ENCODE measurements around the gene IL13RA1. TPM values are rescaled to one million over a fixed set of nuclear protein-coding genes. Genes with fewer than 3 reads are reported as not detected.

Gene IL13RA1
- polyA plus RNA-seq, 1 donor (not counting 4 experiments of a cell fraction or from before 2014, with no cell fraction given): 27.8 TPM

DNA sequence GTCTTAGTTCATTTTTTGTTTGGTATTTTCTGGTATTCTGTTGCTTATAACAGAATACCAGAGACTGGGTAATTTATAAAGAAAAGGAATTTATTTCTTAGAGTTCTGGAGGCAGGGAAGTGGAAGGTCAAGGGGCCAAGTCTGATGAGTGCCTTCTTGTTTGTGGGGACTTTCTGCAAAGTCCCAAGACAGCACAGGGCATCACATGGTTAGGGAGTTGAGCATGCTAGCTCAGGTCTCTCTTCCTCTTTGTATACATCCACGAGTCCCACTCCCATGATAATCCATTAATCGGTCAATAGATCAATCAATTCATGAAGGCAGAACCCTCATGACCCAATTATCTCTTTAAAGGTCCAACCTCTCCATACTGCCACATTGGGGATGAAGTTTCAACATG lies 31.1 kb downstream of the IL13RA1 start:
- Histone ChIP-seq H3K9me1 (ENCODE audit: control insufficient read depth, extremely low read depth, insufficient read depth, low read length) (no peaks in the 10 kb centered on the region), H3K27ac (ENCODE audit: control insufficient read depth, insufficient read depth, low read length) (no peak overlapping the region), H4K20me1 (ENCODE audit: control insufficient read depth, extremely low read depth, insufficient read depth, low read length) (no peaks in the 10 kb centered on the region), H3K9me3 (ENCODE audit: control insufficient read depth, low read depth, low read length) (no peaks in the 10 kb centered on the region), H3K36me3 (ENCODE audit: control insufficient read depth in 2 of 2, extremely low read depth in 1 of 2, insufficient read depth in 2 of 2, low read length in 2 of 2) (no peaks in the 10 kb centered on the region), H2AFZ (ENCODE audit: control insufficient read depth, low read length) (no peak overlapping the region), H3K79me2 (ENCODE audit: control insufficient read depth, insufficient read depth, low read length) (no peaks in the 10 kb centered on the region), H3K27me3 (ENCODE audit: control insufficient read depth, extremely low read depth, insufficient read depth, low read length) (no peaks in the 10 kb centered on the region), H3K4me2 (ENCODE audit: control insufficient read depth, extremely low read depth, insufficient read depth, low read depth, low read length) (no peak overlapping the region), H3K9ac (ENCODE audit: control insufficient read depth, extremely low read depth, insufficient read depth, low read length) (no peak overlapping the region), H3K4me3 (ENCODE audit: control insufficient read depth in 2 of 3, extremely low read depth in 1 of 3, insufficient read depth in 2 of 3, low read depth in 1 of 3, low read length in 3 of 3) (no peak overlapping the region), H3K4me1 (ENCODE audit: control insufficient read depth, extremely low read depth, insufficient read depth, low read length) (no peaks in the 10 kb centered on the region)
- dilution Hi-C loops (cut with MboI; ENCODE audit: extremely low pct_ligation_motif_present, low sequenced_read_pairs): no loop called here
- DNase-seq (ENCODE audit: low read depth, low spot score) (no peak), FAIRE-seq (no peak)
- TF ChIP-seq EZH2 (IDR thresholded peaks at IDR 0.05; ENCODE audit: low read length): no peak
- TF ChIP-seq, protein P1, sequence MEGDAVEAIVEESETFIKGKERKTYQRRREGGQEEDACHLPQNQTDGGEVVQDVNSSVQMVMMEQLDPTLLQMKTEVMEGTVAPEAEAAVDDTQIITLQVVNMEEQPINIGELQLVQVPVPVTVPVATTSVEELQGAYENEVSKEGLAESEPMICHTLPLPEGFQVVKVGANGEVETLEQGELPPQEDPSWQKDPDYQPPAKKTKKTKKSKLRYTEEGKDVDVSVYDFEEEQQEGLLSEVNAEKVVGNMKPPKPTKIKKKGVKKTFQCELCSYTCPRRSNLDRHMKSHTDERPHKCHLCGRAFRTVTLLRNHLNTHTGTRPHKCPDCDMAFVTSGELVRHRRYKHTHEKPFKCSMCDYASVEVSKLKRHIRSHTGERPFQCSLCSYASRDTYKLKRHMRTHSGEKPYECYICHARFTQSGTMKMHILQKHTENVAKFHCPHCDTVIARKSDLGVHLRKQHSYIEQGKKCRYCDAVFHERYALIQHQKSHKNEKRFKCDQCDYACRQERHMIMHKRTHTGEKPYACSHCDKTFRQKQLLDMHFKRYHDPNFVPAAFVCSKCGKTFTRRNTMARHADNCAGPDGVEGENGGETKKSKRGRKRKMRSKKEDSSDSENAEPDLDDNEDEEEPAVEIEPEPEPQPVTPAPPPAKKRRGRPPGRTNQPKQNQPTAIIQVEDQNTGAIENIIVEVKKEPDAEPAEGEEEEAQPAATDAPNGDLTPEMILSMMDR (optimal IDR thresholded peaks at IDR 0.05 in 1 of 3, IDR thresholded peaks at IDR 0.05 in 1 of 3, conservative IDR thresholded peaks at IDR 0.05 in 1 of 3; ENCODE audit: extremely low read depth in 1 of 3, insufficient read depth in 2 of 3, low read length in 3 of 3): no peak

DNA sequence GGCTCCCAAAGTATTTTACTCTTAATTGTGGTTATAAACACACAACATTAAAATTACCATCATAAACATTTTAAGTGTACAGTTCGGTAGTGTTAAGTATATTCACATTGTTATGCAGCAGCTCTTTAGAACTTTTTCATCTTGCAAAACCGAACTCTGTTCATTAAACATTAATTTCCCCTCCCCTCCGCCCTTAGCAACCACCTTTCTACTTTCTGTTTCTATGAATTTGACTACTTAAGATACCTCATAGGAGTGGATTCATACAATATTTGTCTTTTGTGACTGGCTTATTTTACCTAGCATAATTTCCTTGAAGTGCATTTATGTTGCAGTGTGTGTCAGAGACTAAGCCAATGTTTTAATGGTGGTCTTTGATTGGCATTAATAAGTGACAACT lies 32.6 kb downstream of the IL13RA1 start:
- no peak overlapping the region for H3K27ac ChIP-seq (ENCODE audit: control insufficient read depth, insufficient read depth, low read length)
- dilution Hi-C loops (cut with MboI; ENCODE audit: extremely low pct_ligation_motif_present, low sequenced_read_pairs): no loop called here
- H3K9ac ChIP-seq (ENCODE audit: control insufficient read depth, extremely low read depth, insufficient read depth, low read length): no peak overlapping the region
- H2AFZ ChIP-seq (ENCODE audit: control insufficient read depth, low read length): no peak overlapping the region
- no peaks in the 10 kb centered on the region for H3K9me1 ChIP-seq (ENCODE audit: control insufficient read depth, extremely low read depth, insufficient read depth, low read length)
- H3K9me3 ChIP-seq (ENCODE audit: control insufficient read depth, low read depth, low read length): no peaks in the 10 kb centered on the region
- DNase-seq (ENCODE audit: low read depth, low spot score): no peak
- H3K27me3 ChIP-seq (ENCODE audit: control insufficient read depth, extremely low read depth, insufficient read depth, low read length): no peaks in the 10 kb centered on the region
- no peaks in the 10 kb centered on the region for H3K79me2 ChIP-seq (ENCODE audit: control insufficient read depth, insufficient read depth, low read length)
- FAIRE-seq: no peak
- H3K4me1 ChIP-seq (ENCODE audit: control insufficient read depth, extremely low read depth, insufficient read depth, low read length): no peaks in the 10 kb centered on the region
- no peak overlapping the region for H3K4me2 ChIP-seq (ENCODE audit: control insufficient read depth, extremely low read depth, insufficient read depth, low read depth, low read length)
- TF ChIP-seq, protein P1 (optimal IDR thresholded peaks at IDR 0.05 in 1 of 3, IDR thresholded peaks at IDR 0.05 in 1 of 3, conservative IDR thresholded peaks at IDR 0.05 in 1 of 3; ENCODE audit: extremely low read depth in 1 of 3, insufficient read depth in 2 of 3, low read length in 3 of 3): no peak
- no peak for TF ChIP-seq EZH2 (IDR thresholded peaks at IDR 0.05; ENCODE audit: low read length)
- no peak overlapping the region for H3K4me3 ChIP-seq (ENCODE audit: control insufficient read depth in 2 of 3, extremely low read depth in 1 of 3, insufficient read depth in 2 of 3, low read depth in 1 of 3, low read length in 3 of 3)
- H3K36me3 ChIP-seq (ENCODE audit: control insufficient read depth in 2 of 2, extremely low read depth in 1 of 2, insufficient read depth in 2 of 2, low read length in 2 of 2): no peaks in the 10 kb centered on the region
- no peaks in the 10 kb centered on the region for H4K20me1 ChIP-seq (ENCODE audit: control insufficient read depth, extremely low read depth, insufficient read depth, low read length)

Data from keratinocyte (primary cell).